HepG2 (cell line): ENCODE results near the gene SMC1B. TPM values are rescaled to one million over a fixed set of nuclear protein-coding genes. Genes with fewer than 3 reads are reported as not detected.

Experiments
- BRD4 ChIP-seq: sonication (generic); formaldehyde crosslinking; IDR thresholded peaks from 2 replicates; pipeline ENCODE4 v1.4.0; 2020; ENCODE audit warnings: missing genetic modification reagents
- CEBPB ChIP-seq: IDR thresholded peaks from 2 replicates; pipeline ENCODE4 v1.6.1; 2011; ENCODE audit warnings: low read depth, low read length, improper control_type of control experiment, borderline replicate concordance
- CREB1 ChIP-seq, 2 experiments: fragments of 450-650 bp in 1 of 2; IDR thresholded peaks; 2 replicates each; pipeline ENCODE4 v1.6.1; 2016 to 2017; ENCODE audit warnings: control low read depth in 1 of 2, mild to moderate bottlenecking in 1 of 2, missing compliant biosample characterization in 1 of 2, missing genetic modification characterization in 1 of 2
- FLYWCH1 ChIP-seq: sonication (generic); formaldehyde crosslinking; IDR thresholded peaks from 2 replicates; pipeline ENCODE4 v1.8.1; 2023; ENCODE audit warnings: mild to moderate bottlenecking, missing genetic modification reagents
- HNF1A ChIP-seq, 2 experiments: sonication (generic) in 1 of 2; formaldehyde crosslinking in 1 of 2; IDR thresholded peaks; 2 replicates each; pipeline versions ENCODE4 v1.4.0 to v1.6.1; 2016 to 2020; ENCODE audit warnings: borderline replicate concordance in 1 of 2, low read depth in 1 of 2, mild to moderate bottlenecking in 1 of 2, missing genetic modification reagents in 1 of 2
- HNRNPUL1 ChIP-seq: fragments of 200-400 bp; formaldehyde crosslinking; IDR thresholded peaks from 2 replicates; pipeline ENCODE4 v1.6.1; 2017; ENCODE audit warnings: low read depth, mild to moderate bottlenecking, low read length, moderate library complexity
- MIXL1 ChIP-seq: IDR thresholded peaks from 2 replicates; pipeline ENCODE4 v1.6.1; 2016
- MTA3 ChIP-seq: sonication (generic); formaldehyde crosslinking; IDR thresholded peaks from 2 replicates; pipeline ENCODE4 v1.4.0; 2020; ENCODE audit warnings: missing genetic modification reagents
- PHF8 ChIP-seq: sonication (generic); formaldehyde crosslinking; IDR thresholded peaks from 2 replicates; pipeline ENCODE4 v1.5.0; 2020; ENCODE audit warnings: missing genetic modification reagents
- SMC3 ChIP-seq: IDR thresholded peaks from 2 replicates; pipeline ENCODE4 v1.6.1; 2011; ENCODE audit warnings: low read length, improper control_type of control experiment
- SOX13 ChIP-seq, 3 experiments: fragments of 450-650 bp in 1 of 3; sonication (generic) in 1 of 3; formaldehyde crosslinking in 1 of 3; IDR thresholded peaks in 2 of 3; conservative IDR thresholded peaks in 1 of 3; 2 replicates each; pipeline versions ENCODE4 v1.5.0 to v1.6.1; 2016 to 2020; ENCODE audit warnings: antibody characterized with exemption in 1 of 3, mild to moderate bottlenecking in 1 of 3, missing compliant biosample characterization in 1 of 3, missing genetic modification reagents in 1 of 3, moderate library complexity in 1 of 3
- SP1 ChIP-seq, 2 experiments: fragments of 450-650 bp in 1 of 2; sonication (generic) in 1 of 2; formaldehyde crosslinking in 1 of 2; IDR thresholded peaks; 2 replicates each; pipeline versions ENCODE4 v1.4.0 to v1.6.1; 2016 to 2020; ENCODE audit warnings: missing genetic modification reagents in 1 of 2
- ZHX1 ChIP-seq: sonication (generic); formaldehyde crosslinking; IDR thresholded peaks from 2 replicates; pipeline ENCODE4 v1.8.1; 2022; ENCODE audit warnings: low read depth, mild to moderate bottlenecking, missing genetic modification reagents
- ZNF180 ChIP-seq: sonication (generic); formaldehyde crosslinking; IDR thresholded peaks from 2 replicates; pipeline ENCODE4 v1.4.0; 2020; ENCODE audit warnings: low read depth, missing genetic modification reagents, borderline replicate concordance
- ZNF263 ChIP-seq: sonication (generic); formaldehyde crosslinking; IDR thresholded peaks from 2 replicates; pipeline ENCODE4 v1.4.0; 2020; ENCODE audit warnings: missing genetic modification reagents
- ZNF292 ChIP-seq: sonication (generic); formaldehyde crosslinking; IDR thresholded peaks from 2 replicates; pipeline ENCODE4 v1.8.1; 2022; ENCODE audit warnings: mild to moderate bottlenecking, low read depth, missing genetic modification reagents, borderline replicate concordance
- ZNF383 ChIP-seq: sonication (generic); formaldehyde crosslinking; IDR thresholded peaks from 2 replicates; pipeline ENCODE4 v1.4.0; 2020; ENCODE audit warnings: missing genetic modification reagents, mild to moderate bottlenecking, borderline replicate concordance
- ZNF619 ChIP-seq: sonication (generic); formaldehyde crosslinking; IDR thresholded peaks from 2 replicates; pipeline ENCODE4 v1.4.0; 2020; ENCODE audit warnings: mild to moderate bottlenecking, missing genetic modification reagents
- ZNF629 ChIP-seq: sonication (generic); formaldehyde crosslinking; conservative IDR thresholded peaks from 2 replicates; pipeline ENCODE4 v1.5.0; 2020; ENCODE audit warnings: missing genetic modification reagents
- ZNF7 ChIP-seq: IDR thresholded peaks from 2 replicates; pipeline ENCODE4 v1.6.1; 2016; ENCODE audit warnings: missing biosample characterization, missing genetic modification reagents
- ZSCAN21 ChIP-seq: sonication (generic); formaldehyde crosslinking; IDR thresholded peaks from 2 replicates; pipeline ENCODE4 v1.8.0; 2022; ENCODE audit warnings: mild to moderate bottlenecking, missing genetic modification reagents, moderate library complexity, borderline replicate concordance
- polyA plus RNA-seq, 8 experiments: library from polyadenylated mRNA; depleted of rRNA in 3 of 8; stranded (reverse) in 7 of 8; unstranded in 1 of 8; fragments of >200 nt; fragmentation: Illumina TruSeq in 4 of 8; extraction: Trizol in 4 of 8; gene quantifications; 2 replicates each; pipeline versions ENCODE4 v1.2.1 to v1.2.3, GENCODE V29; 2011 to 2016; ENCODE audit warnings: low read depth in 4 of 8, missing spikeins in 1 of 8, mixed read lengths in 1 of 8; ENCODE audit not compliant: insufficient read depth in 1 of 8
- total RNA-seq, 5 experiments: library from RNA; depleted of rRNA; stranded (reverse); fragments of >200 nt; fragmentation: Illumina TruSeq; extraction: Trizol; gene quantifications; 2 replicates each; pipeline ENCODE4 v1.2.3, GENCODE V29; 2016; ENCODE audit warnings: low read depth in 1 of 5
- TF ChIP-seq, protein P1 (sequence below): sonication (generic); formaldehyde crosslinking; IDR thresholded peaks from 2 replicates; pipeline ENCODE4 v1.8.1; 2022; ENCODE audit warnings: mild to moderate bottlenecking, missing genetic modification reagents

The SMC1B gene
- total and polyA plus RNA-seq, 2 of the 13 experiments (the other 11 are each of a cell fraction or from before 2014, with no cell fraction given) = not detected

GRCh38 chr22:45435544-45436139, 22.2 kb upstream of the SMC1B start (continued):
- TF ChIP-seq HNF1A (IDR thresholded peaks at IDR 0.05; ENCODE audit: low read depth) (no peak), HNF1A (CRISPR knock-in tag; IDR thresholded peaks at IDR 0.05; ENCODE audit: borderline replicate concordance) (0 out of 2 replicates have a peak, but pooled peaks have one; percentile 20), SMC3 (peak; percentile 91), ZSCAN21 (no peak; the same call in 1 of the 2 replicates), PHF8 (CRISPR knock-in tag) (peak; percentile 49), ZNF180 (no peak), ZNF263 (CRISPR knock-in tag) (peak; percentile 75; the same call in 1 of the 2 replicates), MTA3 (CRISPR knock-in tag) (no peak), ZNF383 (no peak), ZHX1 (CRISPR knock-in tag) (no peak), FLYWCH1 (no peak), ZNF292 (CRISPR knock-in tag) (no peak), ZNF629 (CRISPR knock-in tag) (no peak), ZNF7 (CRISPR knock-in tag) (no peak), ZNF619 (no peak), CEBPB (peak; percentile 22; the same call in 1 of the 2 replicates), CREB1 (IDR thresholded peaks at IDR 0.05) (no peak), CREB1 (CRISPR knock-in tag; IDR thresholded peaks at IDR 0.05) (no peak), HNRNPUL1 (no peak), SOX13 (IDR thresholded peaks at IDR 0.05) (no peak), SOX13 (CRISPR knock-in tag; conservative IDR thresholded peaks at IDR 0.05 in 1 of 2, IDR thresholded peaks at IDR 0.05 in 1 of 2) (peak in 1 of 2 experiments; percentile 37; a peak in 1 of 4 replicates), MIXL1 (CRISPR knock-in tag) (peak; percentile 71), SP1 (IDR thresholded peaks at IDR 0.05) (no peak), SP1 (CRISPR knock-in tag; IDR thresholded peaks at IDR 0.05) (no peak), BRD4 (CRISPR knock-in tag) (peak; percentile 46; the same call in 1 of the 2 replicates)
- TF ChIP-seq, protein P1, sequence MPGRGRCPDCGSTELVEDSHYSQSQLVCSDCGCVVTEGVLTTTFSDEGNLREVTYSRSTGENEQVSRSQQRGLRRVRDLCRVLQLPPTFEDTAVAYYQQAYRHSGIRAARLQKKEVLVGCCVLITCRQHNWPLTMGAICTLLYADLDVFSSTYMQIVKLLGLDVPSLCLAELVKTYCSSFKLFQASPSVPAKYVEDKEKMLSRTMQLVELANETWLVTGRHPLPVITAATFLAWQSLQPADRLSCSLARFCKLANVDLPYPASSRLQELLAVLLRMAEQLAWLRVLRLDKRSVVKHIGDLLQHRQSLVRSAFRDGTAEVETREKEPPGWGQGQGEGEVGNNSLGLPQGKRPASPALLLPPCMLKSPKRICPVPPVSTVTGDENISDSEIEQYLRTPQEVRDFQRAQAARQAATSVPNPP (CRISPR knock-in tag) = no peak
